GM12891 (cell line): ENCODE measurements around the gene PATE4.

ENCODE experiments used
- PAX5 ChIP-seq: IDR thresholded peaks from 2 replicates; pipeline ENCODE4 v1.6.1; 2011; ENCODE audit warnings: low read length, moderate library complexity, mild to moderate bottlenecking; ENCODE audit not compliant: insufficient read depth, severe bottlenecking
- POLR2A ChIP-seq: IDR thresholded peaks from 2 replicates; pipeline ENCODE4 v1.6.1; 2011; ENCODE audit warnings: low read depth, low read length, control low read depth
- POLR2AphosphoS5 ChIP-seq: IDR thresholded peaks from 2 replicates; pipeline ENCODE4 v1.6.1; 2011; ENCODE audit warnings: low read depth, low read length, control low read depth
- POU2F2 ChIP-seq: IDR thresholded peaks from 2 replicates; pipeline ENCODE4 v1.6.1; 2011; ENCODE audit warnings: low read depth, mild to moderate bottlenecking, control low read depth, low read length, moderate library complexity
- SPI1 ChIP-seq: IDR thresholded peaks from 2 replicates; pipeline ENCODE4 v1.6.1; 2011; ENCODE audit warnings: low read depth, low read length, control low read depth
- TAF1 ChIP-seq: IDR thresholded peaks from 2 replicates; pipeline ENCODE4 v1.6.1; 2011; ENCODE audit warnings: low read depth, low read length, control low read depth

- TF ChIP-seq PAX5 (no peak), POLR2AphosphoS5 (no peak), TAF1 (no peak), POLR2A (no peak), POU2F2 (no peak), SPI1 (no peak)
These were observed 50.3 kb downstream of the PATE4 start for GRCh38 chr11:125883375-125883774.
